Activated T-cell treated with anti-CD3 and anti-CD28 coated beads for 4 hours (primary cell): Measurements from ENCODE around the gene DGCR2.

Experiments used
- DNase-seq: peaks from one replicate; pipeline ENCODE4 v3.0.0-alpha.2; 2020

Gene DGCR2

DNA sequence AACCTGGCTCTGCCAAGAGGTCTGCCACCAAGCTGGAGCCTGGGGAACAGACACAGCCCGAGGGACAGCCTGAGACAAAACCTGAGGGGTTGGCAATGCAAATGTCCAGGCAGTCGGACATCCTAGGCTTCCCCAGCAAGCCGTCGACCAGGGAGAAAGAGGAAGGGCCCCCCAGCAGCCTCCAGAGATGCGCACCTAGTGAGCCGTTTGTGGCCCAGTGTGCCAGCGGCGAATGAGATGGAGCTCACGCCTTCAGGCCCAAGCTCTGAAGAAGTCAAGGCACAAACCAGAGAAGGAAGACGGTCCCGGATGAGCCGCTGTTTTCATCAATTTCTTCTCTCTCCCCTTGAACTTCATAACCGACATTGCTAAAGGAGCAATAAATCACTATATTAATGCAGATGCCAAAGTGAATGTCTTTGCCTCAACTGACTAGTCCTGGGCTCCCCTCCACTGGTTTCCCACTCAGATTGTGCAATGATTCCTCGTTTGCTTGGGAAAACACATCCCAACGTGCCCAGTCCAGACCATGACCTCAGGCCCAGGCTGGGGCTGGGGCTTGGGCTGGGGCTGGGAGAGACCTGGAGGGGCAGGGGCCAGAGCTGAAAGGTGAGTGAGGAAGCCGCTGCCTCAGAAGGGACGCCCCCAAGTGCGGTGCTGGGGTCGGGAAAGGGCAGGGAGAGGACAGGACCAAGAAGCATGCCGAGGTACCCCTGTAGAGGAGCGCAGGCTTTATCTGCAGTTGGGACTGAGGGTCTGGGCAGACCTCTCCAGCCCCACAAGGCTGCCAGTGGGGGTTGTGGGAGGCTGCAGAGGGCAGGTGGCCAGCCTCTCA lies 3.5 kb upstream of the DGCR2 start:
- no peak for DNase-seq

GRCh38 chr22:19125011-19125410 lies 2.8 kb upstream of the DGCR2 start:
- DNase-seq = no peak

- no peak for DNase-seq
Observed at GRCh38 chr22:19124377-19124776, 2.2 kb upstream of the DGCR2 start.

GRCh38 chr22:19123936-19124335 lies 1.7 kb upstream of the DGCR2 start:
- no peak for DNase-seq

- DNase-seq = no peak
Observed at GRCh38 chr22:19122752-19123492, 710 bp upstream of the DGCR2 start.

DNA sequence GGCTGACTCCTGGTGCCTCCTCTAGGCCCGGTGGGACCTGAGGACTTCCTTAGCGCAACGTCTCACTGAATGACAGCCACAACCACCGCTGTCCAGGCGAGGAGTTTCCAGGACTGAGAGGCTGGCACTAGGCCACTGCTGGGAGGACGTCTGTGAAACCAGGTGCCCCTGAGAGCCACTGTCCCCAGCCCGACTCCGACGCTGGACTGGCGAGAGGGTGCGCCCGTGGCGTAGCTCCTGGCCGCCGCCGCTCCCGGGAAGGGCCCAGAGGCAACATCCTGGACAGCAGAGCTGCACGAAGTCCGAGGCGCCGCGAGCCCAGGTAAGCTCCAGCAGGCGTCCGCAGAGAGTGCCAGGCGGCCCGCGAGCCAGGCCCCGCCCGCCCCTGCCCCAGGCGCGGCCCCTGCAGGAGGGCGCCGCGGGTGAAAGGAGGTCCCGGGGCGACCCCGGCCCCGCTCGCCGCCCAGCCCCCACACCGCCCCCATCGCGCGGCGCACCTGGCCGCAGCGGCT lies 525 bp downstream of the DGCR2 start:
- peak; percentile 9 for DNase-seq

GRCh38 chr22:19120829-19121630 lies 1.2 kb downstream of the DGCR2 start:
- DNase-seq = no peak

GRCh38 chr22:19119949-19120348 lies 2.3 kb downstream of the DGCR2 start:
- no peak for DNase-seq

GRCh38 chr22:19118329-19118880 lies 3.8 kb downstream of the DGCR2 start:
- DNase-seq = no peak

DNA sequence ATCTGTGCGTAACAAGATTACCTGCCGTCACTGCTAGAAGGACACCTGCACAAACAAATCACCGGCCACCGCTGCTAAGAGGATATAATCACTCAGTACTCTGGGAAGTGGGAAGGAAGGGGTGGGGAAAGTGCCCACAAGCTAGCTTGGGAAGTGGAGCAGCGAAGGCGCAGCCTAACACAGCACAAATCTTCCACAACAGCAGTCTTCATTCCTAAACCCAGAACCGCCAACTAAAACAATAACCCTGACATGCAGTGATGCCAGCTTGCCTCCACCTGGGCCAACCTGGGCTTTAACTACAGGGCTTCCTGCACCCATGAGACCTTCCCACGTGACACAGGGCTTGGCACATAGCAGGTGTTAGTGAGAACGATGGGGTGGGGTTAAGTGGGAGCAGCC lies 5.1 kb downstream of the DGCR2 start:
- DNase-seq = no peak

GRCh38 chr22:19115628-19116027 lies 6.6 kb downstream of the DGCR2 start:
- DNase-seq = no peak

GRCh38 chr22:19114984-19115552 lies 7.1 kb downstream of the DGCR2 start:
- DNase-seq = no peak

DNA sequence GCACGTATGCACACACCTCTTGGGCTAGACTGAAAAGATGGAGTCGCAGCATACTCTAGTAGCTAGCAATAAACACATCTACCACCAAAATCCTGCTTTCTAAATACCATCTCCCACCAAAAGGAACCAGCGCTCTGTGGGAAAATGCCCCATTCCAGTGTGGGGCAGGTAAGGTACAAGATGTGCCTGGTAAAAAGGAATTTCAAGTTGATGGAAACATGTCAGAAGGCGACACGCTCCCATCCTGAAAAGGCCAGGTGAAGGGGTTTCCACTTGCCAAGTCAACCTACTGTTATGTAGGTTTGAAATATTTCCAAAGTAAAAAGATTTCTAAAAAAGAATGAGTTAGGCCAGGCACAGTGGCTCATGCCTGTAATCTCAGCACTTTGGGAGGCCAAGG lies 8.8 kb downstream of the DGCR2 start:
- DNase-seq = no peak

- no peak for DNase-seq
Observed at GRCh38 chr22:19111584-19111983, 10.6 kb downstream of the DGCR2 start.

DNA sequence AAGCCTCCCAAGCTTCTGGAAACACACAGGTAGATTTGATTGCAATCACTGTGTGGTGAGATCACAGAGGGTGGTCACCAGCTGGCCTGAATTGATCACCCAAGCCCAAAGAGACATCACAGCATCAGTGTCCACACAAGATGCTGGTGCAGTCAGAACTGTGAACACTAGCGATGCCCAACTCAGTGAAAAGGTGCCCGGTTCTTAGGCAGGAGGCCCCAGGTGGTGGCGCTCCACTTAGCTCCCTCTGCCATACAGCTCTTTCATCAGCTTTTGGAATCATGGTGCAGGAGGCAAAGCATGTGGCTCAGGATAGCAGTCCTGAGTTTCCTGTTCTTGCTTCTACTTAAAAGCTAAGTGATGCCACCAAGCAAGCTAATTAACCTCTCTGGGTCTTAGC lies 11.1 kb downstream of the DGCR2 start:
- no peak for DNase-seq

DNA sequence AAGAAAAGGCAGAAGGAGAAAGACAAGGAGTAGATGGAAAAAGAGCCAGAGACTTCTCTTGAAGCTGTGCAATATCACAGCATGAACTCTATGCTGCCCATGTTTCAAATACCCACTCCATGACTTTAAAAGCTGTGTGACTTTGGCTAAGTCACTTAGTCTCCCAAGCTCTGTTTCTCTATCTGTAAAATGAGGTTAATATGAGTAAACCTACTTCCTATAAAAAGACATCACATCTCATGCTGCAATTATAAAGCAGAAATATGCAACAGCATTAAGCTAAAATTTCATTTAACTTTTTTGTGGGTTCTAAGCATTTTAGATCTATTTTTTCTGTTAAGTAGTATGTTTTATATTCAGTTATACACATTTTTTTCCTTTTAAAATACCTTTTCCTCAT lies 11.6 kb downstream of the DGCR2 start:
- no peak for DNase-seq

- no peak for DNase-seq
Observed at GRCh38 chr22:19110064-19110458, 12.2 kb downstream of the DGCR2 start.

- peak; percentile 25 for DNase-seq
Observed at GRCh38 chr22:19109198-19110063, 12.8 kb downstream of the DGCR2 start.

GRCh38 chr22:19108807-19109197 lies 13.4 kb downstream of the DGCR2 start:
- DNase-seq = no peak

GRCh38 chr22:19107730-19108074 lies 14.5 kb downstream of the DGCR2 start:
- DNase-seq = no peak

- no peak for DNase-seq
Observed at GRCh38 chr22:19106886-19107729, 15.1 kb downstream of the DGCR2 start.
